IPS DF 6.9 (cell line): ENCODE measurements around the gene CST11.

Source experiments
- DNase-seq: peaks from one replicate; pipeline ENCODE4 v3.0.0-alpha.2; 2013; ENCODE audit warnings: low read depth, low spot score
- H3K27ac ChIP-seq: one replicate; pipeline ENCODE4 v1.5.1; 2013; ENCODE audit warnings: low read length, control low read depth
- H3K27me3 ChIP-seq: 2 replicates; pipeline ENCODE4 v1.6.1; 2013; ENCODE audit warnings: mild to moderate bottlenecking, low read length; ENCODE audit not compliant: control insufficient read depth, insufficient read depth
- H3K36me3 ChIP-seq: 2 replicates; pipeline ENCODE4 v1.6.1; 2013; ENCODE audit warnings: low read length; ENCODE audit not compliant: control insufficient read depth, insufficient read depth
- H3K4me1 ChIP-seq: 2 replicates; pipeline ENCODE4 v1.6.1; 2013; ENCODE audit warnings: low read length; ENCODE audit not compliant: control insufficient read depth, insufficient read depth
- H3K4me3 ChIP-seq: 2 replicates; pipeline ENCODE4 v1.5.1; 2013; ENCODE audit warnings: mild to moderate bottlenecking, low read length
- H3K9me3 ChIP-seq: 2 replicates; pipeline ENCODE4 v1.6.1; 2013; ENCODE audit warnings: low read length, inconsistent platforms; ENCODE audit not compliant: control insufficient read depth, insufficient read depth
- WGBS: extraction: QIAGEN DNeasy Blood & Tissue Kit; methylation state at CpG from one replicate; pipeline ENCODE4 v1.1.7; 2013; ENCODE audit warnings: mixed read lengths, missing lambda C conversion rate; ENCODE audit not compliant: insufficient read length, insufficient coverage; 5-methylcytosine and 5-hydroxymethylcytosine counted together

Gene CST11

DNA sequence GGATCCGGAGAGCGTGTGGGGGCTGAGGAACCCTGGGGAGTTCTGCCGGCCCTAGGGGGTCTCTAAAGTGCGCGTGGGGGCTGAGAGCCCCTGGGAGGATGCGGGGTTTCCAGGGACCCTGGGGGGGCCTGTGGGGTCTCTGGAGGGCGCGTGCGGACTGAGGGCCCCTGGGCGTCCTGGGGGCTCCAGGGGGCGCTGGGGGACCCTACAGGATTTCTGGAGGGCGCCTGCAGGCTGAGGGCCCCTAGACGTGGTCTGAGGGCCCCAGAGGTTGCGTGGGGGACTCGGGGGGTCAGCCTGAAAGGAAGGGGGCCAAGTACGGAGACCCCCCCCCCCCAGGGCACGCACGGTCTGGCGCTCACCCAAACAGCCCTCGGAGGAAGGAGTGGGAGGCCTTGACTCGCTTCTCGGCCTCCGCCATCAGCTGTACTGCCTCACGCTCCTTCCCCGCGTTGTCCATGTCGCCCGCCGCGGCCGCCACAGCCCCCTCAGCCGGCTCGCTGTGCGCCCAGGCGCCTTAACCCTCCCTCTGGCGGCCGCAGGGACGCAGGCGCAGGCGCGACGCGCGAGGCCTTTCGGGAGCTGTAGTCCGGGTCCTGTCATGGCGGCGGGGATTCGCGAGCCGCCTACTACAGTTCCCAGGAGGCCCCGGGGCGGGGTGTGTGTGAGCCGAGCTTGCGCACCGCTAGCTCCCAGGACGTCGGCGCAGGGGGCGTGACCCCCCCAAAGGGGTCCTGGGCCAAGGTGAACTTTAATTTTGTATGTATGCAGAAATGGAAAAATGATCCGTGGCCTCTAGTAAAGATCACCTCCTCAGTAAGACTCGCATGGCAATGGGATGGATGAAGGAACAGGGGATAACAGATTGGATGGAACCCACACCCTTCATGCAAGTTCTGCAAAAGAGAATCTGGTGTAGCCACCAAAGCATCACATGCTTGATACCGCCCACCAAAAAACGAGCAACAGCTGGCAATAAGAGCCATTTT lies 31.4 kb downstream of the CST11 start, which contains the start of gene NAPB:
NAPB (minus strand) TSS at position 546 of the 989 bp plus-strand sequence; CDS start at position 460, 86 bp downstream.
- Histone ChIP-seq H3K9me3 (no peaks in the 10 kb centered on the region), H3K36me3 (no peaks in the 10 kb centered on the region), H3K27ac (no peak within 1 kb of the TSS), H3K27me3 (no peaks in the 10 kb centered on the region), H3K4me1 (no peaks in the 10 kb centered on the region; the same call in 1 of the 2 replicates), H3K4me3 (peak within 1 kb of the TSS; percentile 83)
- no CpG with 5 or more reads among the region's 64 CpGs for WGBS
- DNase-seq, result peak; percentile 84

DNA sequence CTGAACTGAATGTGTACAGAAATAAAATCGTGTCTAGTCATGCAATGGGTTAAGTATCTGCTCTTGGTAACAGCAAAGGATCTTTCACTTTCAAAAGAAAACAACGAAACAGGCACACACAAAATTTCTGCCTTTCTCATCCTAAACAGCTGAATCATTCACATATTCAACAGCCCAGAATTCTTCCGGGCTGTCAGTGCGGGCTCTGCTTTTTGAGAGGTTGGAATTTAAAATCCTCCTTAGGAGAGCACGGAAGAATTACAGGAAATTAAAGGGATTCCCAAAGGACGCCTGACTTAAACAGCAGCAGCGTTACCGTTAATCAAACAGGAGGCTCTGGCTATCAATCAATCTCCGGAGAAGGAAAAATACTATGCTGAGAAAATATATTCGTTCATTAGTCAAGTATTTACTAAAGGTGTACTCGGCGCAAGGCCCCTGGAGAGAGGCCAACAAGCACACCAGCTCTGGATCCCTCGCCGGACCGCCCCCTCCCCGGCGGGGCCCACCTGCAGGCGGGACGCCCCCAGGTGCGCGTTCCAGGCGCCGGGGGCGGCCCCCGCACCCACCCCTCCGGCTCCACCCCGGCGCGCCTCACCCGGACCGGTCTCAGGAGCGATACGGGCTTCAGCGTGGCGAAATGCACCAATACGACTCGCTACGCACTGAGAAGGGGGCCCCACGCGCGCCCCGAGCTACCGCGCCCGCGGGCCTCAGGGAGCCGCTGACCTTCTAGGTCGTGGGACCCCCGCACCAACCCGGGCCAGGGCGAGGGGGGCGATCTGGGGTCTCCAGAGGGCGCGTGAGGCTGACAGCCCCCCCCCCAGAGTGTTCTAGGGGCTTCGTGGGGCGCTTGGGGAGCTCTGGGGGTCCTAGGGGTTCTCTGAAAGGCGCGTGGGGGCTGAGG lies 32.4 kb downstream of the CST11 start:
- Histone ChIP-seq H3K9me3 (no peaks in the 10 kb centered on the region), H3K4me1 (no peaks in the 10 kb centered on the region; the same call in 1 of the 2 replicates), H3K27ac (no peak overlapping the region), H3K36me3 (no peaks in the 10 kb centered on the region), H3K4me3 (peak overlapping the region; percentile 83), H3K27me3 (no peaks in the 10 kb centered on the region)
- WGBS, result no CpG with 5 or more reads among the region's 58 CpGs
- no peak for DNase-seq

DNA sequence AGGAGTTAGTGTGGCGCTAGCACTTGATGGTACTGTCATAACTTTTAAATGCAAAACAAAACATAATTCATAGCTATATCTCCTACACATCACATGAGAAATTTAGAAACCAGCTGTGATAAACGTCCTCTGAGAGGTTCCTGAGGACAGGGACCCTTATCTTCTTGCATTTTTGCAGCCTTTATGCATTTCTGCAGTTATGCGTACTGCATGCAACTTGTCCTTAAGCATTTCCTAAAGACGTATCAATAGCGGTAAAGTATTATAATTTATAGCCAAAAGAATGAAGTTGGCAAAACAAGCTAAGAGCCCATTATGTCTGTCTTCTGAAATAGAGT lies 33.0 kb downstream of the CST11 start:
- H3K27ac ChIP-seq, result no peak overlapping the region

DNA sequence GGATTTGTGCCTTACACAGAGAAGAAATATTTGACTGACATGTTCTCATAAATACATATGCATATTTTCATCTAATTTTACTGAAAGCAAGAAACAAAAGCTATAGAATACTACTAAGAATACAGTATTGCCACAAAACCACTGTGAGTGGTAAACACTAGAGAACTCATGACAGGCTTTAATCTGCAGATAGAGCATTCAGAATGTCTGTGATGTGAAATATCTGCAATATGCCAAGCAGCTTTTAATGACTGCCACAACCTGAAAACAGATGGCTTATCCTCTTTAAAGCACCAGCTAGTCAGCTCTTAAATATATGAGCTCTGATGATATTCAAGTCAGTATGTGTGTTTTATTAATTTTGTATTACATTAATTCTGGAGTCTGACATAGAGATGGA lies 34.8 kb downstream of the CST11 start:
- DNase-seq, result no peak
- Histone ChIP-seq H3K36me3 (no peaks in the 10 kb centered on the region), H3K4me3 (no peak overlapping the region), H3K9me3 (no peaks in the 10 kb centered on the region), H3K4me1 (no peaks in the 10 kb centered on the region; the same call in 1 of the 2 replicates), H3K27ac (no peak overlapping the region), H3K27me3 (no peaks in the 10 kb centered on the region)

More for the DNA sequence above, 33.0 kb downstream of the CST11 start:
- no peak overlapping the region; the same call in 1 of the 2 replicates for H3K4me3 ChIP-seq
- H3K9me3 ChIP-seq, result no peaks in the 10 kb centered on the region
- WGBS, result no CpG with 5 or more reads among the region's 5 CpGs
- no peak for DNase-seq
- H3K36me3 ChIP-seq, result no peaks in the 10 kb centered on the region
- no peaks in the 10 kb centered on the region; the same call in 1 of the 2 replicates for H3K4me1 ChIP-seq
- H3K27me3 ChIP-seq, result no peaks in the 10 kb centered on the region

DNA sequence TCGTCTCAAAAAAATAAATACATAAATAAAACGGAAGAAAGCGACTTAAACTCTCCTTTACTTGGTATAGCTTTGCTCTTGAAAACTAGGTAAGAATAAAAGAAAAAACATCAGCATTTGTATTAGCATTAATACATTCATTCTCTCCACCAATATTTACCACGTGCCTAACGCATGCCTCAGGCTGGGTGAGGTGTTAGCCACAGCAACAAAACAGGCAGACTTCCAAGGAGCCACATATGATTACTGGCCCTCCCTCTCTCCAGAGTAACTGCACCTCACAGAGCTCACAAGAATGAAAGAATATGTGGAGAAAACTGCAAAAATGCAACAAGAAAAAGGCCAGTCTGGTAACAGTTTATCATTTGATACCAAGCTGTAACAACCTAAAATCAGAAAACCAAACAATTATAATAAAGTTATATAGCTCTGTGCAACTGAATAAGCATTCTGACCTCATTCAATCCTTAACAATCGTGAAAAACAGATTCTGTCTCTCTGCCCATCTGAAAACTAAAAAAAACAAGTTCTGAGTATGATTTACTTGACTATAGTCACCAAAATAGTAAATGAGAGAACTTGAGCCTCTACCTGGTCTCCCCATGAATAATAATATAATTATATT lies 36.6 kb downstream of the CST11 start:
- Histone ChIP-seq H3K36me3 (no peaks in the 10 kb centered on the region), H3K27ac (no peak overlapping the region), H3K4me1 (no peaks in the 10 kb centered on the region; the same call in 1 of the 2 replicates), H3K27me3 (no peaks in the 10 kb centered on the region), H3K4me3 (no peak overlapping the region), H3K9me3 (no peaks in the 10 kb centered on the region)
- DNase-seq, result no peak
- no CpG with 5 or more reads among the region's 6 CpGs for WGBS

DNA sequence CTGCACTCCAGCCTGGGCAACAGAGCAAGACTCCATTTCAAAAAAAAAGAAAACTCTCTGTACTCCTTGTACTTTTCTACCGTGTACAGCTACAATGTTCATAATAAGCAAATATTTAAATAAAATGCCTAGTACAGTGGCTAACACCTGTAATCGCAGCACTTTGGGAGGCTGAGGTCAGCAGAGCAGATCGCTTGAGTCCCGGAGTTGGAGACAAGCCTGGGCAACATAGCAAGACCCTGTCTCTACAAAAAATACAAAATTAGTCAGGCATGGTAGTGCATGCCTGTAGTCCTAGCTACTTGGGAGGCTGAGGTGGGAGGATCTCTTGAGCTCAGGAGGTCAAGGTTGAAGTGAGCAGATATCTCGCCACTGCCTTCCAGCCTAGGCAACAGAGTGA lies 37.1 kb downstream of the CST11 start:
- Histone ChIP-seq H3K27ac (no peak overlapping the region), H3K4me1 (no peaks in the 10 kb centered on the region; the same call in 1 of the 2 replicates)

DNA sequence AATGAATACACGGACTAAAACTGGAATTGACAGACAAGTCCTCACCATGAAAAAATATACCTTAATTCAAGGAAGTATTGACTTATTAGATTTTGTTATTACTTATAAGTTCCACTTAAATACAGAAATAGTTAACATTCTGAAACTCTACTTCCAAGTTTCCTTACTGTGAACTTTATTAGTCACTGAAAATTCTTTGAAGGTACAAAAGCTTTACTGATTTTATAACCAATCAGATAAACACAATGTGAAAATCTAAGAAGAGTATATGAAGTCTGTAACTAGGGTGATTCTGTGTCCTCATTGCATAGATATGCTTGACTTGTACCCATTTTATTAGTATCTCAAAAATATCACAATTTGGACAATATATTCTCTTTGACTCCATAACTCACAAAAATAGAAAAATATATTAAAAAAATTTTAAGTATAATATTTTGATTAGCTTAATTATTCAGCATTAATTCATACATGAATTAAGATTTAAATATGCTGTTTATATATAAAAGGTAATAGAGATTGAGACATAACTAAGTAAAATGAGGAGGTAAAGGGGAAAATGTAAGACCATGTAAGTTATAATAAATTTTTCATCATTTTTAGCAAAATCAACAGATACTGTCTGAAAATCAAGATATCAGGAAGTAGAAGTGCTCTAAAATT lies 38.0 kb downstream of the CST11 start:
- Histone ChIP-seq H3K9me3 (no peaks in the 10 kb centered on the region), H3K4me1 (no peaks in the 10 kb centered on the region), H3K36me3 (no peaks in the 10 kb centered on the region), H3K4me3 (no peak overlapping the region), H3K27me3 (no peaks in the 10 kb centered on the region), H3K27ac (no peak overlapping the region)
- WGBS, result no CpG with 5 or more reads among the region's 1 CpG
- no peak for DNase-seq

More for the DNA sequence above, 37.1 kb downstream of the CST11 start:
- no peaks in the 10 kb centered on the region for H3K9me3 ChIP-seq
- H3K4me3 ChIP-seq, result no peak overlapping the region
- no peaks in the 10 kb centered on the region for H3K36me3 ChIP-seq
- H3K27me3 ChIP-seq, result no peaks in the 10 kb centered on the region
- WGBS, result no CpG with 5 or more reads among the region's 5 CpGs
- DNase-seq, result no peak

DNA sequence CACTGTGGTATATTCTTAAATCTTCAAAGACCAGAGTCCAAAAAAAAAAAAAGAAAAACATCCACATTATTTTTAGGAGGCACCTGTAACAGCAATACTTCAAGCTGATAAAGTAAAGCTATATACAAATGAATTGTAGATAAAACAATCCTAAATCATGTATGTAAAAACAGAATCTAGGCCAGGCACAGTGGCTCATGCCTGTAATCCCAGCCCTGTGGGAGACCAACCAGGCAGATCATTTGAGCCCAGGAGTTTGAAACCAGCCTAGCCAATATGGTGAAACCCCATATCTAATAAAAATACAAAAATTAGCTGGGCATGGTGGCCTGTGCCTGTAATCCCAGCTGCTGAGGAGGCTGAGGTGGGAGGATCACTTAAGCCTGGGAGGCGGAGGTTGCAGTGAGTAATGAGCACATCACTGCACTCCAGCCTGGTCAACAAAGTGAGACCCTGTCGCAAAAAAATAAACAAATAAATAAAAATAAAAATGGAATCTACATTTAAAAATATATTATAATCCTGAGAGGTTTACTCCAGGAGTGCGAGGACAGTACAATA lies 38.7 kb downstream of the CST11 start:
- Histone ChIP-seq H3K36me3 (no peaks in the 10 kb centered on the region), H3K27me3 (no peaks in the 10 kb centered on the region), H3K27ac (no peak overlapping the region), H3K4me3 (no peak overlapping the region), H3K4me1 (no peaks in the 10 kb centered on the region), H3K9me3 (no peaks in the 10 kb centered on the region)
- DNase-seq, result no peak
- no CpG with 5 or more reads among the region's 3 CpGs for WGBS

DNA sequence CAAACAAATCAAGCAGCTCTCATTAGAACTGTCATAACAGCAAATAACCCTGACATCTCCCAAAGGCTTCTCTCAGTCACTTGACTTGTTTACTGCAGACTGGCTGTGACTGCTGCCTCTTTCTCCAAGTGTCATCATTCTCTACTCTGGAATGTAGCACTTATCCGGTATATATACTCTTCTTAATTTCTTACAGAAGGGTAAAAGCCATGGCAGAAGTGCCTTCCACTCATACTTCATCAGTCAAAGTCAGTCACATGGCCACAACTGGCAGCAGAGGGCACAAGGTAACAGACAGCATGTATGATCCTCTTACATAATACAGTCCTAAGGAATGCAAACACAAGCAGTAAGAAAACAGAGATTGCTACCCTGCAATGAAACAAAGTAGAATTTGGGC lies 40.6 kb downstream of the CST11 start:
- Histone ChIP-seq H3K4me3 (no peak overlapping the region), H3K4me1 (no peaks in the 10 kb centered on the region), H3K9me3 (no peaks in the 10 kb centered on the region), H3K27ac (no peak overlapping the region), H3K27me3 (no peaks in the 10 kb centered on the region), H3K36me3 (no peaks in the 10 kb centered on the region)
- no peak for DNase-seq
- WGBS, result no CpG with 5 or more reads among the region's 1 CpG
